SK-N-SH (cell line): ENCODE data around the gene MOGAT3. TPM values are rescaled to one million over a fixed set of nuclear protein-coding genes. Genes with fewer than 3 reads are reported as not detected.

Experiments used
- CTCF ChIA-PET: fragments of 300-600, 350-600 bp; formaldehyde crosslinking; extraction: SDS; loops from one replicate; lab custom pipeline; 2021; lab: Yijun Ruan, JAX
- POLR2A ChIA-PET: fragments of 350-600 bp; sonication (Branson Sonifier 250); formaldehyde crosslinking; extraction: SDS; loops from one replicate; lab custom pipeline; 2020; ENCODE audit warnings: antibody characterized with exemption, inconsistent platforms; lab: Yijun Ruan, JAX
- DNase-seq: peaks from one replicate; pipeline ENCODE4 v3.0.0; 2012
- H2AFZ ChIP-seq: fragments of 200-600 bp; sonication (generic); 2 replicates; pipeline ENCODE4 v1.8.1; 2016; ENCODE audit warnings: antibody characterized with exemption, mild to moderate bottlenecking, low read depth
- H3F3A ChIP-seq: fragments of 200-600 bp; sonication (generic); replicated peaks from 2 replicates; pipeline ENCODE3; 2016; ENCODE audit warnings: antibody characterized with exemption, mild to moderate bottlenecking; ENCODE audit not compliant: insufficient read depth
- H3K27ac ChIP-seq, 2 experiments: fragments of 200-500 bp in 1 of 2; fragments of 200-600 bp in 1 of 2; sonication (Bioruptor generic) in 1 of 2; sonication (generic), shearing (Covaris generic) in 1 of 2; 2 replicates each; pipeline versions ENCODE4 v1.5.1 to v1.6.1; 2014 to 2016; ENCODE audit warnings: low read depth in 2 of 2, inconsistent platforms in 1 of 2, low read length in 1 of 2, mild to moderate bottlenecking in 1 of 2, mixed read lengths in 1 of 2
- H3K27me3 ChIP-seq: fragments of 200-600 bp; sonication (generic), shearing (Covaris generic); 2 replicates; pipeline ENCODE4 v1.6.1; 2016; ENCODE audit warnings: mixed run types; ENCODE audit not compliant: insufficient read depth
- H3K36me3 ChIP-seq, 2 experiments: fragments of 200-500 bp in 1 of 2; fragments of 200-600 bp in 1 of 2; sonication (Bioruptor generic) in 1 of 2; sonication (generic) in 1 of 2; replicated peaks in 1 of 2; 2 replicates each; pipeline versions ENCODE3 to v1.5.1; 2014 to 2016; ENCODE audit warnings: low read length in 1 of 2, mild to moderate bottlenecking in 1 of 2; ENCODE audit not compliant: insufficient read depth in 2 of 2, control insufficient read depth in 1 of 2
- H3K4me1 ChIP-seq, 2 experiments: fragments of 200-500 bp in 1 of 2; fragments of 200-600 bp in 1 of 2; sonication (Bioruptor generic) in 1 of 2; sonication (generic), shearing (Covaris generic) in 1 of 2; 2 replicates each; pipeline versions ENCODE4 v1.5.1 to v1.6.1; 2014 to 2016; ENCODE audit warnings: low read depth in 1 of 2, low read length in 1 of 2, mixed run types in 1 of 2; ENCODE audit not compliant: insufficient read depth in 2 of 2, control insufficient read depth in 1 of 2
- H3K4me2 ChIP-seq: fragments of 200-600 bp; sonication (generic), shearing (Covaris generic); 2 replicates; pipeline ENCODE4 v1.6.1; 2017; ENCODE audit warnings: mixed run types
- H3K4me3 ChIP-seq, 2 experiments: fragments of 200-500 bp in 1 of 2; fragments of 200-600 bp in 1 of 2; sonication (Bioruptor generic) in 1 of 2; sonication (generic), shearing (Covaris generic) in 1 of 2; 2 replicates each; pipeline versions ENCODE4 v1.5.1 to v1.8.1; 2014 to 2016; ENCODE audit warnings: low read depth in 2 of 2, inconsistent platforms in 1 of 2, low read length in 1 of 2, mild to moderate bottlenecking in 1 of 2, mixed read lengths in 1 of 2, moderate library complexity in 1 of 2
- H3K79me2 ChIP-seq: fragments of 200-600 bp; sonication (generic); 2 replicates; pipeline ENCODE4 v1.8.1; 2017; ENCODE audit warnings: mild to moderate bottlenecking; ENCODE audit not compliant: insufficient read depth
- H3K9ac ChIP-seq: fragments of 200-600 bp; sonication (generic); 2 replicates; pipeline ENCODE4 v1.6.1; 2017; ENCODE audit warnings: mixed run types
- H3K9me2 ChIP-seq: fragments of 200-600 bp; sonication (generic); 2 replicates; pipeline ENCODE4 v1.6.1; 2017; ENCODE audit warnings: mixed run types
- H3K9me3 ChIP-seq: fragments of 200-600 bp; sonication (generic); 2 replicates; pipeline ENCODE4 v1.6.1; 2017; ENCODE audit warnings: mixed run types, mild to moderate bottlenecking, moderate library complexity
- H4K20me1 ChIP-seq: fragments of 200-600 bp; sonication (generic); 2 replicates; pipeline ENCODE4 v1.6.1; 2017; ENCODE audit warnings: mild to moderate bottlenecking, mixed run types; ENCODE audit not compliant: insufficient read depth
- MXI1 ChIP-seq: IDR thresholded peaks from 2 replicates; pipeline ENCODE4 v1.6.1; 2012; ENCODE audit warnings: mild to moderate bottlenecking, low read depth, low read length, improper control_type of control experiment
- POLR2AphosphoS5 ChIP-seq: IDR thresholded peaks from 2 replicates; pipeline ENCODE4 v1.6.1; 2012; ENCODE audit warnings: low read depth, low read length
- RAD21 ChIP-seq: IDR thresholded peaks from 2 replicates; pipeline ENCODE4 v1.6.1; 2012; ENCODE audit warnings: mild to moderate bottlenecking, low read length
- SMC3 ChIP-seq: IDR thresholded peaks from 2 replicates; pipeline ENCODE4 v1.6.1; 2012; ENCODE audit warnings: low read depth, low read length, improper control_type of control experiment
- TAF1 ChIP-seq: IDR thresholded peaks from 2 replicates; pipeline ENCODE4 v1.6.1; 2012; ENCODE audit warnings: low read depth, mild to moderate bottlenecking, low read length, moderate library complexity, borderline replicate concordance
- TCF12 ChIP-seq: IDR thresholded peaks from 2 replicates; pipeline ENCODE4 v1.4.0; 2012
- TEAD4 ChIP-seq: IDR thresholded peaks from 2 replicates; pipeline ENCODE4 v1.4.0; 2012; ENCODE audit warnings: mild to moderate bottlenecking, borderline replicate concordance; ENCODE audit not compliant: insufficient read depth
- WGBS: methylation state at CpG from one replicate; pipeline ENCODE4 v1.1.6; 2017; ENCODE audit warnings: low lambda C conversion rate; 5-methylcytosine and 5-hydroxymethylcytosine counted together
- polyA plus RNA-seq, 3 experiments: library from polyadenylated mRNA; depleted of rRNA; stranded (reverse); fragments of >200 nt; gene quantifications; 2 replicates each; pipeline ENCODE4 v1.2.3, GENCODE V29; 2012
- TF ChIP-seq, protein P1 (sequence below): IDR thresholded peaks from 2 replicates; pipeline ENCODE4 v1.4.0; 2012; ENCODE audit warnings: low read depth, borderline replicate concordance
- TF ChIP-seq, protein P2 (sequence below): fragments of 150-350 bp; IDR thresholded peaks from 2 replicates; pipeline ENCODE4 v1.6.1; 2016; ENCODE audit warnings: mild to moderate bottlenecking, low read depth, low read length
- TF ChIP-seq, protein P3 (sequence below): IDR thresholded peaks from 2 replicates; pipeline ENCODE4 v1.4.0; 2012; ENCODE audit warnings: low read depth, borderline replicate concordance

The MOGAT3 gene
- polyA plus RNA-seq, 1 of the 3 experiments (the other 2 are of a cell fraction), result not detected

DNA sequence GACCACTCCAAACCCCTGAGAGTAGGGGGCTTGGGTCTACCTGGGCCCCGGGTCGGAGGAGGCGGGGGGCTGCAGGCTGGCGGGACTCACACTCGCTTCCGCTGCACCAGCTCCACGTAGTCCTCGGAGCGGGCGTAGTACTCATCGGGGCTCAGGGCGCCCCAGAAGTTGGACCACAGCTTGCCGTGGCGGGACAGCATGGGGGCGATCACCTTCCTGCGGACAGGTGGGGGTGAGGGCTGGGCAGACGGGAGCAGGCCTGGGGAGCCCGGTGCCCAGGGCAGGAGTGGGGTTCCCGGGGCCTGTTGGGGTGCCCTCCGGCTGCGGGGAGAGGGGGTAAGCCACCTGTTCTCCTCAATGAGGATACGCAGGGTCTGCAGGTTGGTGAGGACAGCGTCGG, 10.7 kb upstream of the MOGAT3 start:
- Histone ChIP-seq H2AFZ (no peak overlapping the region), H3K36me3 (peaks cover 33 to 39% of the 10 kb centered on the region in 2 experiments), H3K27ac (no peak overlapping the region), H3K27me3 (no peaks in the 10 kb centered on the region), H3K79me2 (peaks cover 27% of the 10 kb centered on the region), H3K4me1 (peaks cover 8 to 18% of the 10 kb centered on the region in 2 experiments; a peak in 2 of 4 replicates), H3F3A (peaks cover 9% of the 10 kb centered on the region), H3K9me3 (no peaks in the 10 kb centered on the region), H3K9me2 (no peaks in the 10 kb centered on the region), H3K4me3 (no peak overlapping the region), H4K20me1 (no peaks in the 10 kb centered on the region), H3K4me2 (no peak overlapping the region), H3K9ac (no peak overlapping the region)
- WGBS, result 98% methylated on average over 24 of the region's 24 CpGs
- no peak for DNase-seq
- ChIA-PET CTCF (interaction anchor here (1.1 to 1.8 kb wide), 5 partner anchors 19 to 78 kb away, joined by 3 to 9 read pairs (median 4); no protein-coding TSS in a partner anchor), POLR2A (no interaction called here)
- no peak for TF ChIP-seq MXI1

GRCh38 chr7:101210143-101210542, 9.3 kb upstream of the MOGAT3 start:
- Histone ChIP-seq H3F3A (peaks cover 9% of the 10 kb centered on the region), H3K4me2 (no peak overlapping the region), H3K27ac (no peak overlapping the region), H3K4me1 (peaks cover 4 to 6% of the 10 kb centered on the region in 2 experiments; a peak in 2 of 4 replicates), H4K20me1 (no peaks in the 10 kb centered on the region), H2AFZ (no peak overlapping the region), H3K9ac (no peak overlapping the region), H3K36me3 (peaks cover 29 to 43% of the 10 kb centered on the region in 2 experiments), H3K79me2 (peaks cover 14% of the 10 kb centered on the region; the same call in 1 of the 2 replicates), H3K27me3 (no peaks in the 10 kb centered on the region), H3K9me3 (no peaks in the 10 kb centered on the region), H3K4me3 (no peak overlapping the region), H3K9me2 (no peaks in the 10 kb centered on the region)
- 94% methylated on average over 18 of the region's 19 CpGs for WGBS
- ChIA-PET POLR2A (no interaction called here), CTCF (interaction anchor here (0.7 to 1.8 kb wide), 3 partner anchors 17 to 34 kb away, joined by 4 to 9 read pairs (median 4); no protein-coding TSS in a partner anchor)
- no peak for DNase-seq
- TF ChIP-seq TEAD4 (no peak), RAD21 (no peak), SMC3 (no peak), MXI1 (no peak), POLR2AphosphoS5 (no peak), TCF12 (no peak), TAF1 (no peak)
- TF ChIP-seq, protein P1, sequence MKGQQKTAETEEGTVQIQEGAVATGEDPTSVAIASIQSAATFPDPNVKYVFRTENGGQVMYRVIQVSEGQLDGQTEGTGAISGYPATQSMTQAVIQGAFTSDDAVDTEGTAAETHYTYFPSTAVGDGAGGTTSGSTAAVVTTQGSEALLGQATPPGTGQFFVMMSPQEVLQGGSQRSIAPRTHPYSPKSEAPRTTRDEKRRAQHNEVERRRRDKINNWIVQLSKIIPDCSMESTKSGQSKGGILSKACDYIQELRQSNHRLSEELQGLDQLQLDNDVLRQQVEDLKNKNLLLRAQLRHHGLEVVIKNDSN, result no peak
- TF ChIP-seq, protein P2, sequence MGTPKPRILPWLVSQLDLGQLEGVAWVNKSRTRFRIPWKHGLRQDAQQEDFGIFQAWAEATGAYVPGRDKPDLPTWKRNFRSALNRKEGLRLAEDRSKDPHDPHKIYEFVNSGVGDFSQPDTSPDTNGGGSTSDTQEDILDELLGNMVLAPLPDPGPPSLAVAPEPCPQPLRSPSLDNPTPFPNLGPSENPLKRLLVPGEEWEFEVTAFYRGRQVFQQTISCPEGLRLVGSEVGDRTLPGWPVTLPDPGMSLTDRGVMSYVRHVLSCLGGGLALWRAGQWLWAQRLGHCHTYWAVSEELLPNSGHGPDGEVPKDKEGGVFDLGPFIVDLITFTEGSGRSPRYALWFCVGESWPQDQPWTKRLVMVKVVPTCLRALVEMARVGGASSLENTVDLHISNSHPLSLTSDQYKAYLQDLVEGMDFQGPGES, result no peak
- TF ChIP-seq, protein P3, sequence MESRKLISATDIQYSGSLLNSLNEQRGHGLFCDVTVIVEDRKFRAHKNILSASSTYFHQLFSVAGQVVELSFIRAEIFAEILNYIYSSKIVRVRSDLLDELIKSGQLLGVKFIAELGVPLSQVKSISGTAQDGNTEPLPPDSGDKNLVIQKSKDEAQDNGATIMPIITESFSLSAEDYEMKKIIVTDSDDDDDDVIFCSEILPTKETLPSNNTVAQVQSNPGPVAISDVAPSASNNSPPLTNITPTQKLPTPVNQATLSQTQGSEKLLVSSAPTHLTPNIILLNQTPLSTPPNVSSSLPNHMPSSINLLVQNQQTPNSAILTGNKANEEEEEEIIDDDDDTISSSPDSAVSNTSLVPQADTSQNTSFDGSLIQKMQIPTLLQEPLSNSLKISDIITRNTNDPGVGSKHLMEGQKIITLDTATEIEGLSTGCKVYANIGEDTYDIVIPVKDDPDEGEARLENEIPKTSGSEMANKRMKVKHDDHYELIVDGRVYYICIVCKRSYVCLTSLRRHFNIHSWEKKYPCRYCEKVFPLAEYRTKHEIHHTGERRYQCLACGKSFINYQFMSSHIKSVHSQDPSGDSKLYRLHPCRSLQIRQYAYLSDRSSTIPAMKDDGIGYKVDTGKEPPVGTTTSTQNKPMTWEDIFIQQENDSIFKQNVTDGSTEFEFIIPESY, result no peak
